Activated CD8-positive, alpha-beta memory T cell treated with anti-CD3 and anti-CD28 coated beads for 1 hour (primary cell): Measurements from ENCODE around the gene PACC1.

Source experiments
- DNase-seq, 2 donors: peaks; one replicate each; pipeline ENCODE4 v3.0.0-alpha.2; 2020; ENCODE audit warnings: low read depth in 1 of 2; ENCODE audit errors: extremely low read depth in 1 of 2

The PACC1 gene

GRCh38 chr1:212414328-212415106 is at the start of gene PACC1:
TSS of gene PACC1 (minus strand) at chr1:212414886. CDS start at chr1:212414757, 129 bp downstream.
- peak; percentile 64 to 78 for DNase-seq

GRCh38 chr1:212463565-212464285 is 49.0 kb upstream of the PACC1 start:
- no peak for DNase-seq

GRCh38 chr1:212461916-212462660 is 47.4 kb upstream of the PACC1 start:
- no peak for DNase-seq

- DNase-seq: no peak
Observed at GRCh38 chr1:212460376-212460775, 45.7 kb upstream of the PACC1 start.

- DNase-seq: no peak
Observed at GRCh38 chr1:212459656-212460055, 45.0 kb upstream of the PACC1 start.

- DNase-seq: no peak
Observed at GRCh38 chr1:212458817-212459216, 44.1 kb upstream of the PACC1 start.

GRCh38 chr1:212457740-212458338 is 43.2 kb upstream of the PACC1 start:
- peak in 1 of 2 donors; percentile 16 for DNase-seq

GRCh38 chr1:212455803-212456528 is 41.3 kb upstream of the PACC1 start:
- peak; percentile 53 to 82 for DNase-seq

GRCh38 chr1:212455401-212455800 is 40.7 kb upstream of the PACC1 start:
- no peak for DNase-seq

- DNase-seq: no peak
Observed at GRCh38 chr1:212454741-212455140, 40.1 kb upstream of the PACC1 start.

- DNase-seq: no peak
Observed at GRCh38 chr1:212453156-212453857, 38.6 kb upstream of the PACC1 start.

- DNase-seq: no peak
Observed at GRCh38 chr1:212452323-212453155, 37.9 kb upstream of the PACC1 start.

GRCh38 chr1:212451416-212452322 is 37.0 kb upstream of the PACC1 start:
- DNase-seq: no peak

- DNase-seq: no peak
Observed at GRCh38 chr1:212450331-212450881, 35.7 kb upstream of the PACC1 start.

GRCh38 chr1:212447478-212447877 is 32.8 kb upstream of the PACC1 start:
- no peak for DNase-seq

- no peak for DNase-seq
Observed at GRCh38 chr1:212446333-212446732, 31.6 kb upstream of the PACC1 start.

- no peak for DNase-seq
Observed at GRCh38 chr1:212442408-212442807, 27.7 kb upstream of the PACC1 start.

- DNase-seq: no peak
Observed at GRCh38 chr1:212440419-212440818, 25.7 kb upstream of the PACC1 start.
